ENCODE data around the gene ZDHHC12. TPM values are rescaled to one million over a fixed set of nuclear protein-coding genes. Genes with fewer than 3 reads are reported as not detected.
A peak's percentile ranks its signal among the peaks of the same experiment; 100 is the strongest.
"Not testable (repeated sequence)": the region's sequence is repeated elsewhere in the genome, so short reads cannot be mapped to it uniquely, and the experiment has no call there.

The ZDHHC12 gene
- total RNA-seq, 1 experiment from 2014 or later: 29.3 TPM

DNA sequence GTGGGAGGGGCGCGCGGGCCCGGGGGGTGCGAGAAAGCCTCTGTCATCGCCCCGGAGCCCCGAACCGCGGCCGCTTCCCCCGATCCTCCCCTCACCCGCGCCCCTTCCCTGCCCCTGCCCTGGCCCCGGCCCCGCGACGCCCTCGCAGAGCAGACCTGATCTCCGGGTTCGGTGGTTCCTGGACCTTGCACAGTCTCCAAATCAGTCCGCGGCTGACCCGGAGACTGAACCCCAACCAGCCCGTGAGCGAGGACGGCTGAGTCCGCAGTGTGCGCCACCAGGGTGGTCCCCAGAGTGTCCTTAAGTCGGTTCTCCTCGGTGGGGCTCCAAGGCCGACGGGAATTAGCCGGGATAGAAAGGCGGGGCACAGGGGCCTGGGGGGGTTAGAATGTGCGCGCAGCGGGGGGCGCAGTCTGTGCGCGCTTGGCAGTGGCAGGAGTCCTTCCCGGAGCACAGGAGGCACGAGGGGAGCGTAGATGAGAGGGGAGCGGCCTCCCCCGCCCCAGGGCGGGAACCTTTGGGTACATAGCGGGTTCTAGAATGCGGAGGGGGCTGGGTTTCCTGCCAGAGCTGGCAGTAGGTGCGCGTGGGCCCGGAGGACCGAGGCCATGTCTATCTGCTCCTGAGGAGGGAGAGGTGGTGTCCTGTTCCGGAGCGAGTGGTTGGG is 20.8 kb downstream of the ZDHHC12 start:
- no peak overlapping the region for H3K4me3 ChIP-seq (ENCODE audit: low read length)
- H3K79me2 ChIP-seq (ENCODE audit: low read length): no peaks in the 10 kb centered on the region
- H3K9me2 ChIP-seq (replicated peaks; ENCODE audit: insufficient read depth, low read length): no peaks in the 10 kb centered on the region
- H4K20me1 ChIP-seq (ENCODE audit: insufficient read depth, low read depth, low read length): no peaks in the 10 kb centered on the region
- no peaks in the 10 kb centered on the region for H3K36me3 ChIP-seq (ENCODE audit: insufficient read depth, low read length)
- DNase-seq: no peak
- H3K9ac ChIP-seq (ENCODE audit: low read length): no peak overlapping the region
- H2AFZ ChIP-seq (ENCODE audit: low read length): no peak overlapping the region
- H3K4me2 ChIP-seq (ENCODE audit: low read depth, low read length, poor library complexity, severe bottlenecking): no peak overlapping the region
- no peaks in the 10 kb centered on the region for H3K4me1 ChIP-seq (ENCODE audit: low read length)
- no peaks in the 10 kb centered on the region for H3K9me3 ChIP-seq (ENCODE audit: low read length)
- H3K27me3 ChIP-seq (ENCODE audit: low read length): no peaks in the 10 kb centered on the region
- no peak overlapping the region for H3K27ac ChIP-seq (ENCODE audit: low read length)

DNA sequence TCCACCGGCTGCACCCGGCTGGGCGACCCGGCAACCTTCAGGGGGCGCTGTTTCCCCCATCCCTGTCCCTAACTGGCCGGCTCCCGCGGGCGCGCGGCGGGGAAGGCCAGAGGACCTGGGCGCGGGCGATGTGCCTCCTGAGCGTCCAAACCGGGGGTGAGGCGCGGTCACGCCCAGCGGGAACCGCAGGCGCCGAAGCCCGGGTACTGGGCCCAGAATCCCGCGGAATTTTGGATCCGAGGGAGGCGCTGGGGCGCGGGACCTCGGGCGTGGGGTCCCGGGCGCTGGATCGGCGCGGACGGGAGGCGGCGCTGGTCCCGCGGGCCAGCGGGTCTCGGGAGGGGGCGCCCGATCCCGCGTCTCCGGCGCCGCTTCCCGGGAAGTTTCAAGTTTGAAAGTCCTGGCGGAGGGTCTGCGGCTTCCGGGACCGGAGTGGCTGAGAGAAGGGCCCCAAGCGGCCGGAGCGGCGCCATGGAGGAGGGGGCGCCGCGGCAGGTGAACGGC is 21.4 kb downstream of the ZDHHC12 start, which contains the start of gene PKN3:
Gene PKN3, plus strand, starts transcription at position 59 of the 504 bp plus-strand sequence. Its CDS starts 413 bp downstream, at position 472.
- H3K9ac ChIP-seq (ENCODE audit: low read length): no peak within 1 kb of the TSS
- H3K4me2 ChIP-seq (ENCODE audit: low read depth, low read length, poor library complexity, severe bottlenecking): no peak within 1 kb of the TSS
- no peaks in the 10 kb centered on the region for H3K9me2 ChIP-seq (replicated peaks; ENCODE audit: insufficient read depth, low read length)
- no peaks in the 10 kb centered on the region for H4K20me1 ChIP-seq (ENCODE audit: insufficient read depth, low read depth, low read length)
- H3K36me3 ChIP-seq (ENCODE audit: insufficient read depth, low read length): no peaks in the 10 kb centered on the region
- H3K27ac ChIP-seq (ENCODE audit: low read length): no peak within 1 kb of the TSS
- peak; percentile 84 for DNase-seq
- H3K4me1 ChIP-seq (ENCODE audit: low read length): no peaks in the 10 kb centered on the region
- H3K79me2 ChIP-seq (ENCODE audit: low read length): no peaks in the 10 kb centered on the region
- H3K4me3 ChIP-seq (ENCODE audit: low read length): no peak within 1 kb of the TSS
- no peaks in the 10 kb centered on the region for H3K9me3 ChIP-seq (ENCODE audit: low read length)
- no peaks in the 10 kb centered on the region for H3K27me3 ChIP-seq (ENCODE audit: low read length)
- no peak within 1 kb of the TSS for H2AFZ ChIP-seq (ENCODE audit: low read length)

DNA sequence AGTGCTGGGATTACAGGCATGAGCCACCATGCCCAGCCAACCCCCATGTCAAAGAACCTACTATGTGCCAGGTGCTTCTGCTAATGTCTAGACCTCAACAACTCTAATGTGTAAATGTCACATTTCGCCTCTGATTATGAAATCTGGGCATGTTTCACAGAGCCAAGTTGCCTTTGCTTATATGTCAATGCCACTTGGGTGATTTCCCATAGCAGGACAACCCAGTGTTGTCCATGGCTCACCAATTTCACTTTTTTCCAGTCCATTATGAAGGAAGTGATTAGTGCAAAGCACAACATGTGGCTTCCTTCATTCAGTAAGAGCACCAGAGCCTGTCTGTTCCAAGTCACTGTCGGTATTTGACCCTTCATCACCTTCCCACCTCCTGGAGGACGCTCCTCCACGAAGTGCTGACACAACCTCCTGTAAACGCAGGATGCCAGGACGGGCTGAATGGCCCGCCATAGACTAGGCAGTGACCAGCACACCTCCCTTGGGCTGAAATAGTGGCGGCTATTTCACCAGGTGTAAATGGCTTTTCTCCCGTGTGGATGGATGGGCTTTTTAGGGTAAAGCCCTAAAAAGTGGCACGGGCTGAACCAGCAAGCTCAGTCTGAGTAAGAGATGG is 22.6 kb downstream of the ZDHHC12 start:
- Histone ChIP-seq H2AFZ (ENCODE audit: low read length) (no peak overlapping the region), H3K4me2 (ENCODE audit: low read depth, low read length, poor library complexity, severe bottlenecking) (no peak overlapping the region), H4K20me1 (ENCODE audit: insufficient read depth, low read depth, low read length) (peaks cover 2% of the 10 kb centered on the region; the same call in 1 of the 2 replicates), H3K4me1 (ENCODE audit: low read length) (no peaks in the 10 kb centered on the region), H3K9me2 (replicated peaks; ENCODE audit: insufficient read depth, low read length) (no peaks in the 10 kb centered on the region), H3K79me2 (ENCODE audit: low read length) (no peaks in the 10 kb centered on the region), H3K27ac (ENCODE audit: low read length) (no peak overlapping the region), H3K36me3 (ENCODE audit: insufficient read depth, low read length) (peaks cover 2% of the 10 kb centered on the region; the same call in 1 of the 2 replicates), H3K9ac (ENCODE audit: low read length) (no peak overlapping the region), H3K27me3 (ENCODE audit: low read length) (no peaks in the 10 kb centered on the region), H3K4me3 (ENCODE audit: low read length) (no peak overlapping the region), H3K9me3 (ENCODE audit: low read length) (no peaks in the 10 kb centered on the region)
- no peak for DNase-seq

GRCh38 chr9:128699096-128699795 is 24.7 kb downstream of the ZDHHC12 start:
- not testable (repeated sequence) for H3K9me3 ChIP-seq (ENCODE audit: low read length); H3K79me2 ChIP-seq (ENCODE audit: low read length); H3K27me3 ChIP-seq (ENCODE audit: low read length); H3K4me2 ChIP-seq (ENCODE audit: low read depth, low read length, poor library complexity, severe bottlenecking); H3K9me2 ChIP-seq (replicated peaks; ENCODE audit: insufficient read depth, low read length); DNase-seq; H3K27ac ChIP-seq (ENCODE audit: low read length); H2AFZ ChIP-seq (ENCODE audit: low read length); H3K4me3 ChIP-seq (ENCODE audit: low read length); H3K4me1 ChIP-seq (ENCODE audit: low read length); H3K9ac ChIP-seq (ENCODE audit: low read length)
- H4K20me1 ChIP-seq (ENCODE audit: insufficient read depth, low read depth, low read length): peaks cover 11% of the 10 kb centered on the region
- peaks cover 16% of the 10 kb centered on the region for H3K36me3 ChIP-seq (ENCODE audit: insufficient read depth, low read length)

- H3K79me2 ChIP-seq (ENCODE audit: low read length): no peaks in the 10 kb centered on the region
- H3K9me2 ChIP-seq (replicated peaks; ENCODE audit: insufficient read depth, low read length): no peaks in the 10 kb centered on the region
- H3K27ac ChIP-seq (ENCODE audit: low read length): no peak overlapping the region
- no peak overlapping the region for H3K4me3 ChIP-seq (ENCODE audit: low read length)
- H3K4me2 ChIP-seq (ENCODE audit: low read depth, low read length, poor library complexity, severe bottlenecking): no peak overlapping the region
- H3K9me3 ChIP-seq (ENCODE audit: low read length): no peaks in the 10 kb centered on the region
- H3K9ac ChIP-seq (ENCODE audit: low read length): no peak overlapping the region
- H2AFZ ChIP-seq (ENCODE audit: low read length): no peak overlapping the region
- H3K36me3 ChIP-seq (ENCODE audit: insufficient read depth, low read length): peaks cover 35% of the 10 kb centered on the region
- no peaks in the 10 kb centered on the region for H3K4me1 ChIP-seq (ENCODE audit: low read length)
- H4K20me1 ChIP-seq (ENCODE audit: insufficient read depth, low read depth, low read length): peaks cover 24% of the 10 kb centered on the region
- no peak for DNase-seq
- no peaks in the 10 kb centered on the region for H3K27me3 ChIP-seq (ENCODE audit: low read length)
Measured at GRCh38 chr9:128696923-128697707, 26.8 kb downstream of the ZDHHC12 start.

GRCh38 chr9:128694344-128694743 is 29.6 kb downstream of the ZDHHC12 start:
- H3K9me2 ChIP-seq (replicated peaks; ENCODE audit: insufficient read depth, low read length): no peaks in the 10 kb centered on the region
- no peak for DNase-seq
- no peak overlapping the region for H2AFZ ChIP-seq (ENCODE audit: low read length)
- H3K9me3 ChIP-seq (ENCODE audit: low read length): no peaks in the 10 kb centered on the region
- H3K4me3 ChIP-seq (ENCODE audit: low read length): no peak overlapping the region
- H3K27ac ChIP-seq (ENCODE audit: low read length): no peak overlapping the region
- H3K4me2 ChIP-seq (ENCODE audit: low read depth, low read length, poor library complexity, severe bottlenecking): no peak overlapping the region
- H3K79me2 ChIP-seq (ENCODE audit: low read length): peaks cover 22% of the 10 kb centered on the region
- H3K9ac ChIP-seq (ENCODE audit: low read length): no peak overlapping the region
- peaks cover 12% of the 10 kb centered on the region for H3K4me1 ChIP-seq (ENCODE audit: low read length)
- peaks cover 56% of the 10 kb centered on the region for H3K36me3 ChIP-seq (ENCODE audit: insufficient read depth, low read length)
- peaks cover 44% of the 10 kb centered on the region for H4K20me1 ChIP-seq (ENCODE audit: insufficient read depth, low read depth, low read length)
- no peaks in the 10 kb centered on the region for H3K27me3 ChIP-seq (ENCODE audit: low read length)

GRCh38 chr9:128693738-128694137 is 30.2 kb downstream of the ZDHHC12 start:
- Histone ChIP-seq H3K79me2 (ENCODE audit: low read length) (peaks cover 23% of the 10 kb centered on the region), H3K36me3 (ENCODE audit: insufficient read depth, low read length) (peaks cover 56% of the 10 kb centered on the region), H4K20me1 (ENCODE audit: insufficient read depth, low read depth, low read length) (peaks cover 44% of the 10 kb centered on the region), H3K4me1 (ENCODE audit: low read length) (peaks cover 12% of the 10 kb centered on the region)
- H2AFZ ChIP-seq (ENCODE audit: low read length); H3K27me3 ChIP-seq (ENCODE audit: low read length); H3K9me2 ChIP-seq (replicated peaks; ENCODE audit: insufficient read depth, low read length); H3K27ac ChIP-seq (ENCODE audit: low read length); H3K4me3 ChIP-seq (ENCODE audit: low read length); DNase-seq; H3K9ac ChIP-seq (ENCODE audit: low read length); H3K4me2 ChIP-seq (ENCODE audit: low read depth, low read length, poor library complexity, severe bottlenecking); H3K9me3 ChIP-seq (ENCODE audit: low read length): not testable (repeated sequence)
